C4-2B (cell line): ENCODE results near the gene OR4F17.
"Not testable (repeated sequence)": the region's sequence is repeated elsewhere in the genome, so short reads cannot be mapped to it uniquely, and the experiment has no call there.

Experiments
- CTCF ChIP-seq: fragments of 450-650 bp; conservative IDR thresholded peaks from 2 replicates; pipeline ENCODE4 v1.5.1; 2017; ENCODE audit warnings: mild to moderate bottlenecking
- ZFX ChIP-seq: fragments of 450-650 bp; IDR thresholded peaks from 2 replicates; pipeline ENCODE4 v1.6.1; 2017

DNA sequence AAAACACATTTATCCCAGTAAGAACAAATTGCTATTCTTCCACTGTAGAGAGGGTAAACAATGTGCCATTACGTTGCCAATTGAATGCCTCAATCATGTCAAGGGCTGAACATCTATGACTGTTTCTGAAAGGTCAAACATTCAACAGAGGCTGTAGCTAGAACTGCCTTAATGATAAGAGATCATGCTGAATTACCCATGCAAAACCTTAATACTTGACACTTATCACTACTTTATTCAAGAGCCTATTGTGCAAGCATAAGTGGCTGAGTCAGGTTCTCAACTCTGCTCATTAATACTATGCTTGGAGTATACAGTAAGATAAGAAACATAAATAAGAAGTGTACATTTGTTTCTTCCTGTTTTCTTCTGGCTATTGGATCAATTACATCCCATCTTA lies 23.3 kb upstream of the OR4F17 start:
- not testable (repeated sequence) for TF ChIP-seq CTCF, ZFX
